ENCODE measurements around the gene ARFGEF2. TPM values are rescaled to one million over a fixed set of nuclear protein-coding genes. Genes with fewer than 3 reads are reported as not detected.

The ARFGEF2 gene
- total RNA-seq, 6 experiments from 2014 or later = 23.4 to 30.0 (median 26.9) TPM

- ATAC-seq = no peak
- no peaks in the 10 kb centered on the region for H3K4me1 ChIP-seq
- H3K9me3 ChIP-seq = no peaks in the 10 kb centered on the region
- DNase-seq = no peak
- 92% methylated on average over 8 of the region's 10 CpGs for WGBS (ENCODE audit: insufficient coverage, low coverage, low lambda C conversion rate, missing lambda C conversion rate)
- H3K27me3 ChIP-seq = no peaks in the 10 kb centered on the region
- H3K4me3 ChIP-seq = no peak overlapping the region
- H3K36me3 ChIP-seq = no peaks in the 10 kb centered on the region
- no peak for TF ChIP-seq POLR2A (IDR thresholded peaks at IDR 0.05)
- TF ChIP-seq, protein P1, sequence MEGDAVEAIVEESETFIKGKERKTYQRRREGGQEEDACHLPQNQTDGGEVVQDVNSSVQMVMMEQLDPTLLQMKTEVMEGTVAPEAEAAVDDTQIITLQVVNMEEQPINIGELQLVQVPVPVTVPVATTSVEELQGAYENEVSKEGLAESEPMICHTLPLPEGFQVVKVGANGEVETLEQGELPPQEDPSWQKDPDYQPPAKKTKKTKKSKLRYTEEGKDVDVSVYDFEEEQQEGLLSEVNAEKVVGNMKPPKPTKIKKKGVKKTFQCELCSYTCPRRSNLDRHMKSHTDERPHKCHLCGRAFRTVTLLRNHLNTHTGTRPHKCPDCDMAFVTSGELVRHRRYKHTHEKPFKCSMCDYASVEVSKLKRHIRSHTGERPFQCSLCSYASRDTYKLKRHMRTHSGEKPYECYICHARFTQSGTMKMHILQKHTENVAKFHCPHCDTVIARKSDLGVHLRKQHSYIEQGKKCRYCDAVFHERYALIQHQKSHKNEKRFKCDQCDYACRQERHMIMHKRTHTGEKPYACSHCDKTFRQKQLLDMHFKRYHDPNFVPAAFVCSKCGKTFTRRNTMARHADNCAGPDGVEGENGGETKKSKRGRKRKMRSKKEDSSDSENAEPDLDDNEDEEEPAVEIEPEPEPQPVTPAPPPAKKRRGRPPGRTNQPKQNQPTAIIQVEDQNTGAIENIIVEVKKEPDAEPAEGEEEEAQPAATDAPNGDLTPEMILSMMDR (IDR thresholded peaks at IDR 0.05) = no peak
- intact Hi-C loops (cut with DNase I) = no loop called here
- H3K27ac ChIP-seq = no peak overlapping the region
These were observed 42.8 kb upstream of the ARFGEF2 start for GRCh38 chr20:48878534-48879248.

GRCh38 chr20:48879612-48880245, 41.8 kb upstream of the ARFGEF2 start:
- intact Hi-C loops (cut with DNase I) = no loop called here
- no peak overlapping the region for H3K27ac ChIP-seq
- DNase-seq (no peak), ATAC-seq (no peak)
- no peaks in the 10 kb centered on the region for H3K27me3 ChIP-seq
- H3K36me3 ChIP-seq = no peaks in the 10 kb centered on the region
- no peaks in the 10 kb centered on the region for H3K9me3 ChIP-seq
- no peak overlapping the region for H3K4me3 ChIP-seq
- no peaks in the 10 kb centered on the region for H3K4me1 ChIP-seq
- WGBS (ENCODE audit: insufficient coverage, low coverage, low lambda C conversion rate, missing lambda C conversion rate) = 93% methylated on average over 1 of the region's 1 CpG
- TF ChIP-seq POLR2A (IDR thresholded peaks at IDR 0.05) = no peak
- TF ChIP-seq, protein P1 (IDR thresholded peaks at IDR 0.05) = no peak

DNA sequence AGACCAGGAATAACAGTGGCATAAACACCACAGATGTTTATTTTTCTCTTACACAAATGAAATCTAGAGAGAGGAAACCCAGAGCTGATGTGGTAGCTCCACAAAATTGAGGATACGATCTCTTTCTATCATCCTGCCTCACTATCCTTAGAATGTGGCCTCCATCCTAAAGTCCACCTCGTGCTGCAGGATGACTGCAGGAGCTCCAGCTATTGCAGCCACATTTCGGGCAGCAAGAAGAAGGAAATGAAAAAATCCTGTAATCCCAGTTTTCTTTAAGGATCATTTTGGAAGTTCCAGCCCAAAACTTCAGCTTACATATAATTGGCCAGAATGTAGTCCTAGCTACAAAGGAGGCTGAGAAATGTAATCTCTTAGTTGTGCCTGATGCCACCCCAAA, 41.2 kb upstream of the ARFGEF2 start:
- ATAC-seq (no peak), DNase-seq (no peak)
- TF ChIP-seq POLR2A (IDR thresholded peaks at IDR 0.05) = no peak
- TF ChIP-seq, protein P1 (IDR thresholded peaks at IDR 0.05) = no peak
- 83% methylated on average over 3 of the region's 3 CpGs for WGBS (ENCODE audit: insufficient coverage, low coverage, low lambda C conversion rate, missing lambda C conversion rate)
- Histone ChIP-seq H3K27me3 (no peaks in the 10 kb centered on the region), H3K27ac (no peak overlapping the region), H3K4me1 (no peaks in the 10 kb centered on the region), H3K4me3 (no peak overlapping the region), H3K9me3 (no peaks in the 10 kb centered on the region), H3K36me3 (no peaks in the 10 kb centered on the region)
- intact Hi-C loops (cut with DNase I) = no loop called here

- 89% methylated on average over 7 of the region's 7 CpGs for WGBS (ENCODE audit: insufficient coverage, low coverage, low lambda C conversion rate, missing lambda C conversion rate)
- no peaks in the 10 kb centered on the region for H3K27me3 ChIP-seq
- no peak for TF ChIP-seq POLR2A (IDR thresholded peaks at IDR 0.05)
- TF ChIP-seq, protein P1 (IDR thresholded peaks at IDR 0.05) = no peak
- H3K4me1 ChIP-seq = no peaks in the 10 kb centered on the region
- ATAC-seq (no peak), DNase-seq (no peak)
- H3K9me3 ChIP-seq = no peaks in the 10 kb centered on the region
- intact Hi-C loops (cut with DNase I) = no loop called here
- H3K4me3 ChIP-seq = no peak overlapping the region
- no peaks in the 10 kb centered on the region for H3K36me3 ChIP-seq
- no peak overlapping the region for H3K27ac ChIP-seq
These were observed 40.4 kb upstream of the ARFGEF2 start for GRCh38 chr20:48880981-48881657.
